Measurements from ENCODE around the gene DUOXA1.
"Not testable (repeated sequence)": the region's sequence is repeated elsewhere in the genome, so short reads cannot be mapped to it uniquely, and the experiment has no call there.

GRCh38 chr15:45082412-45082811 lies 47.3 kb downstream of the DUOXA1 start:
- TF ChIP-seq CTCF (conservative IDR thresholded peaks at IDR 0.05; ENCODE audit: low read depth, low read length); EZH2phosphoT487 (IDR thresholded peaks at IDR 0.05; ENCODE audit: borderline replicate concordance, low read length): not testable (repeated sequence)

Measured in PC-3 (cell line).